Epidermal melanocyte (primary cell): ENCODE measurements around the gene CHRDL1.
"Not testable (repeated sequence)": the region's sequence is repeated elsewhere in the genome, so short reads cannot be mapped to it uniquely, and the experiment has no call there.

Experiments
- DNase-seq: peaks from one replicate; pipeline ENCODE4 v3.0.0; 2011; ENCODE audit warnings: low spot score; ENCODE audit not compliant: insufficient read length

The CHRDL1 gene

GRCh38 chrX:110795645-110796406, at the start of gene CHRDL1:
CHRDL1 (minus strand) TSS chrX:110795817; CDS start chrX:110792181, 3,636 bp downstream.
- no peak for DNase-seq

GRCh38 chrX:110836982-110837381, 41.4 kb upstream of the CHRDL1 start:
- no peak for DNase-seq

- no peak for DNase-seq
Measured at GRCh38 chrX:110836451-110836850, 40.8 kb upstream of the CHRDL1 start.

GRCh38 chrX:110836001-110836400, 40.4 kb upstream of the CHRDL1 start:
- DNase-seq = no peak

- no peak for DNase-seq
Measured at GRCh38 chrX:110825972-110826371, 30.4 kb upstream of the CHRDL1 start.

GRCh38 chrX:110816543-110816942, 20.9 kb upstream of the CHRDL1 start:
- not testable (repeated sequence) for DNase-seq

- no peak for DNase-seq
Measured at GRCh38 chrX:110806145-110806544, 10.5 kb upstream of the CHRDL1 start.

GRCh38 chrX:110805303-110805702, 9.7 kb upstream of the CHRDL1 start:
- no peak for DNase-seq

GRCh38 chrX:110804446-110804845, 8.8 kb upstream of the CHRDL1 start:
- DNase-seq = no peak

GRCh38 chrX:110803506-110803905, 7.9 kb upstream of the CHRDL1 start:
- no peak for DNase-seq

- no peak for DNase-seq
Measured at GRCh38 chrX:110796407-110796697, 735 bp upstream of the CHRDL1 start.

GRCh38 chrX:110794601-110795000, 1.0 kb downstream of the CHRDL1 start:
- DNase-seq = no peak

- no peak for DNase-seq
Measured at GRCh38 chrX:110791071-110791470, 4.5 kb downstream of the CHRDL1 start.

- no peak for DNase-seq
Measured at GRCh38 chrX:110786486-110786885, 9.1 kb downstream of the CHRDL1 start.

GRCh38 chrX:110759785-110760184, 35.8 kb downstream of the CHRDL1 start:
- no peak for DNase-seq

- DNase-seq = no peak
Measured at GRCh38 chrX:110758781-110759422, 36.7 kb downstream of the CHRDL1 start.

- DNase-seq = no peak
Measured at GRCh38 chrX:110755611-110756010, 40.0 kb downstream of the CHRDL1 start.

GRCh38 chrX:110755061-110755460, 40.6 kb downstream of the CHRDL1 start:
- DNase-seq = no peak

GRCh38 chrX:110750526-110751189, 45.0 kb downstream of the CHRDL1 start:
- DNase-seq = no peak

- DNase-seq = no peak
Measured at GRCh38 chrX:110748256-110748806, 47.3 kb downstream of the CHRDL1 start.

- DNase-seq = no peak
Measured at GRCh38 chrX:110746014-110746413, 49.6 kb downstream of the CHRDL1 start.

- DNase-seq = no peak
Measured at GRCh38 chrX:110745288-110745687, 50.3 kb downstream of the CHRDL1 start.
